NT2/D1 (cell line): Measurements from ENCODE around the gene PHGDH.

Source experiments
- SUZ12 ChIP-seq: IDR thresholded peaks from 2 replicates; pipeline ENCODE4 v1.6.1; 2011; ENCODE audit not compliant: insufficient read length, insufficient read depth; ENCODE audit errors: extremely low read depth
- ZNF274 ChIP-seq: IDR thresholded peaks from 2 replicates; pipeline ENCODE4 v1.6.1; 2011; ENCODE audit warnings: mild to moderate bottlenecking, low read depth, low read length

- TF ChIP-seq SUZ12: no peak
- TF ChIP-seq ZNF274: no peak
Measured at GRCh38 chr1:119714583-119714982, 2.8 kb downstream of the PHGDH start.
